Mesenteric fat pad (tissue), 1 donor: ENCODE results near the gene PPIAL4G. TPM values are rescaled to one million over a fixed set of nuclear protein-coding genes. Genes with fewer than 3 reads are reported as not detected.

Experiments used
- total RNA-seq: library from RNA; stranded (reverse); fragmentation: NEBNext Ultra II Directional; extraction: Animal tissue kit (Norgen Biotek cat#: 25700); gene quantifications from one replicate; pipeline ENCODE4 v1.2.1, GENCODE V29; 2021
- donor health status: DM: yes; HTN: yes; CAD: no.

The PPIAL4G gene
- total RNA-seq, 1 donor from 2014 or later, result not detected

Other genes starting within 250 kb of the PPIAL4G start
- 33.5 TPM for gene NBPF14, start 112.7 kb upstream of the PPIAL4G start, total RNA-seq